HepG2 (cell line): Measurements from ENCODE around the gene SYNC. TPM values are rescaled to one million over a fixed set of nuclear protein-coding genes. Genes with fewer than 3 reads are reported as not detected.
A peak's percentile ranks its signal among the peaks of the same experiment; 100 is the strongest.

Experiments used
- DNMT3B ChIP-seq: conservative IDR thresholded peaks from 2 replicates; pipeline ENCODE4 v1.6.1; 2016; ENCODE audit warnings: missing biosample characterization, control low read depth
- ELF3 ChIP-seq: IDR thresholded peaks from 2 replicates; pipeline ENCODE4 v1.6.1; 2016; ENCODE audit warnings: missing genetic modification reagents, missing compliant biosample characterization
- ESRRA ChIP-seq: sonication (generic); formaldehyde crosslinking; IDR thresholded peaks from 2 replicates; pipeline ENCODE4 v1.5.1; 2020; ENCODE audit warnings: mild to moderate bottlenecking, low read depth, missing genetic modification reagents
- GATAD1 ChIP-seq: IDR thresholded peaks from 2 replicates; pipeline ENCODE4 v1.6.1; 2016; ENCODE audit warnings: missing genetic modification reagents, missing compliant biosample characterization
- JUNB ChIP-seq: sonication (generic); formaldehyde crosslinking; IDR thresholded peaks from 2 replicates; pipeline ENCODE4 v1.8.0; 2022; ENCODE audit warnings: missing genetic modification reagents, mild to moderate bottlenecking, borderline replicate concordance
- LCORL ChIP-seq, 2 experiments: fragments of 450-650 bp in 1 of 2; sonication (generic) in 1 of 2; formaldehyde crosslinking in 1 of 2; IDR thresholded peaks; 2 replicates each; pipeline versions ENCODE4 v1.5.0 to v1.6.1; 2017 to 2020; ENCODE audit warnings: antibody characterized with exemption in 1 of 2, missing genetic modification reagents in 1 of 2
- MED8 ChIP-seq: sonication (generic); formaldehyde crosslinking; IDR thresholded peaks from 2 replicates; pipeline ENCODE4 v1.8.1; 2023; ENCODE audit warnings: mild to moderate bottlenecking, missing genetic modification reagents; ENCODE audit not compliant: insufficient replicate concordance
- NCOA2 ChIP-seq: sonication (generic); formaldehyde crosslinking; IDR thresholded peaks from 2 replicates; pipeline ENCODE4 v1.8.0; 2022; ENCODE audit warnings: inconsistent platforms
- RAD51 ChIP-seq: fragments of 450-650 bp; IDR thresholded peaks from 2 replicates; pipeline ENCODE4 v1.6.1; 2016; ENCODE audit warnings: borderline replicate concordance
- RBFOX2 ChIP-seq: fragments of 200-400 bp; formaldehyde crosslinking; IDR thresholded peaks from 2 replicates; pipeline ENCODE4 v1.6.1; 2017; ENCODE audit warnings: low read depth, mild to moderate bottlenecking, low read length
- REL ChIP-seq: sonication (generic); formaldehyde crosslinking; conservative IDR thresholded peaks from 2 replicates; pipeline ENCODE4 v1.8.0; 2022; ENCODE audit warnings: mild to moderate bottlenecking, missing genetic modification reagents, moderate library complexity
- TBX3 ChIP-seq: fragments of 450-650 bp; IDR thresholded peaks from 2 replicates; pipeline ENCODE4 v1.6.1; 2017; ENCODE audit warnings: antibody characterized with exemption, mild to moderate bottlenecking, inconsistent platforms, borderline replicate concordance
- WIZ ChIP-seq: sonication (generic); formaldehyde crosslinking; IDR thresholded peaks from 2 replicates; pipeline ENCODE4 v1.5.1; 2020; ENCODE audit warnings: mild to moderate bottlenecking, missing genetic modification reagents
- ZNF138 ChIP-seq: sonication (generic); formaldehyde crosslinking; IDR thresholded peaks from 2 replicates; pipeline ENCODE4 v1.5.0; 2020; ENCODE audit warnings: mild to moderate bottlenecking, low read depth, missing genetic modification reagents
- ZNF234 ChIP-seq: sonication (generic); formaldehyde crosslinking; conservative IDR thresholded peaks from 2 replicates; pipeline ENCODE4 v1.5.1; 2020; ENCODE audit warnings: mild to moderate bottlenecking, missing genetic modification reagents
- ZNF235 ChIP-seq: sonication (generic); formaldehyde crosslinking; IDR thresholded peaks from 2 replicates; pipeline ENCODE4 v1.8.1; 2023; ENCODE audit warnings: mild to moderate bottlenecking, missing genetic modification reagents, borderline replicate concordance
- ZNF3 ChIP-seq: IDR thresholded peaks from 2 replicates; pipeline ENCODE4 v1.7.0; 2017; ENCODE audit warnings: inconsistent platforms
- ZNF34 ChIP-seq: sonication (generic); formaldehyde crosslinking; IDR thresholded peaks from 2 replicates; pipeline ENCODE4 v1.4.0; 2020; ENCODE audit warnings: mild to moderate bottlenecking, missing genetic modification reagents, borderline replicate concordance
- ZNF549 ChIP-seq: sonication (generic); formaldehyde crosslinking; IDR thresholded peaks from 2 replicates; pipeline ENCODE4 v1.5.0; 2020; ENCODE audit warnings: missing genetic modification reagents
- ZNF563 ChIP-seq: sonication (generic); formaldehyde crosslinking; IDR thresholded peaks from 2 replicates; pipeline ENCODE4 v1.8.0; 2022; ENCODE audit warnings: mild to moderate bottlenecking, moderate library complexity, missing genetic modification reagents
- ZNF775 ChIP-seq: sonication (generic); formaldehyde crosslinking; IDR thresholded peaks from 2 replicates; pipeline ENCODE4 v1.4.0; 2020; ENCODE audit warnings: missing genetic modification reagents, mild to moderate bottlenecking, moderate library complexity, borderline replicate concordance
- polyA plus RNA-seq, 8 experiments: library from polyadenylated mRNA; depleted of rRNA in 3 of 8; stranded (reverse) in 7 of 8; unstranded in 1 of 8; fragments of >200 nt; fragmentation: Illumina TruSeq in 4 of 8; extraction: Trizol in 4 of 8; gene quantifications; 2 replicates each; pipeline versions ENCODE4 v1.2.1 to v1.2.3, GENCODE V29; 2011 to 2016; ENCODE audit warnings: low read depth in 4 of 8, missing spikeins in 1 of 8, mixed read lengths in 1 of 8; ENCODE audit not compliant: insufficient read depth in 1 of 8
- total RNA-seq, 5 experiments: library from RNA; depleted of rRNA; stranded (reverse); fragments of >200 nt; fragmentation: Illumina TruSeq; extraction: Trizol; gene quantifications; 2 replicates each; pipeline ENCODE4 v1.2.3, GENCODE V29; 2016; ENCODE audit warnings: low read depth in 1 of 5
- TF ChIP-seq, protein P1 (sequence below): sonication (generic); formaldehyde crosslinking; IDR thresholded peaks from 2 replicates; pipeline ENCODE4 v1.5.1; 2020; ENCODE audit warnings: missing genetic modification reagents, mild to moderate bottlenecking, borderline replicate concordance
- TF ChIP-seq, protein P2 (sequence below): sonication (generic); formaldehyde crosslinking; IDR thresholded peaks from 2 replicates; pipeline ENCODE4 v1.4.0; 2020; ENCODE audit warnings: missing genetic modification reagents
- TF ChIP-seq, protein P3 (sequence below): sonication (generic); formaldehyde crosslinking; IDR thresholded peaks from 2 replicates; pipeline ENCODE4 v1.8.0; 2022; ENCODE audit warnings: mild to moderate bottlenecking, missing genetic modification reagents, moderate library complexity
- TF ChIP-seq, protein P4 (sequence below): sonication (generic); formaldehyde crosslinking; IDR thresholded peaks from 2 replicates; pipeline ENCODE4 v1.5.1; 2020; ENCODE audit warnings: mild to moderate bottlenecking, moderate library complexity, missing genetic modification reagents

The SYNC gene
- total and polyA plus RNA-seq, 2 of the 13 experiments (the other 11 are each of a cell fraction or from before 2014, with no cell fraction given), result 2.4 to 5.4 TPM

DNA sequence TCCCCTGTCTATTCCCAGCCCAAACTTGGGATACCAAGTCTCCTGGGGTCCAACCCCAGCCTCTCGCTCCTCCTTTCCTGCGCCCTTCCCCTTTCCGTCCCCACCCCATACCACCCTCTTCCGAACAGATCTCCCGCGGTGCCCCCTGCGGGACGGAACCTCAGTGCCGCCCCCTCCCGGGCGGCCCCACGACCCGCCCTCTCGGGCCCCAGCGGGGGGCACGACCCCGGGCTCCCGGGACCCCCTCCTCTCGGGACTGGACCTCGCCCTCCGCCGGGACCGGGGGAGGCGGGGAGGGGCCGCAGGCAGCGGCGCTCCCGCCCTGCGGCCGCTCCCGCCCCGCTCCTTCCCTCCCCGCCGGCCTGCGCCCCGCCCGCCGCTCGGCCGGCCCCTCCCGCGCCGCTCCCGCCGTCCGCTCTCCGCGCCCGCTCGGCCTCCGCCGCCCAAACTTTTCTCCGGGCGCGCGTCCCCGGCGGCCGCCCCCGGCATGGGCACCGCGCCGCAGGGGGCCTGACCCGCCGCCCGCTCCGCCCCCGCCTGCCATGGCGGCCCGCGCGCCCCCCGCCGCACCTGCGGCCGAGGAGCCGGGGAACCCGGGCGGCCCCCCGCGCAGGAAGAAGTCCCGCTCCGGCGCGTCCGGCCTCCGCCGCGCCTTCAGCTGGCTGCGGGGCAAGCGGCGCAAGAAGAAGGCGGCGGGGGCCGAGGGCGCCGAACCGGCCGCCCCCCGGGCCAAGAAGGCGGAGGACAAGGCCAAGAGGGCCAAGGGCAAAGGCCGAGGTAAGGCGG is 39.0 kb upstream of the SYNC start (continued):
- TF ChIP-seq, protein P1, sequence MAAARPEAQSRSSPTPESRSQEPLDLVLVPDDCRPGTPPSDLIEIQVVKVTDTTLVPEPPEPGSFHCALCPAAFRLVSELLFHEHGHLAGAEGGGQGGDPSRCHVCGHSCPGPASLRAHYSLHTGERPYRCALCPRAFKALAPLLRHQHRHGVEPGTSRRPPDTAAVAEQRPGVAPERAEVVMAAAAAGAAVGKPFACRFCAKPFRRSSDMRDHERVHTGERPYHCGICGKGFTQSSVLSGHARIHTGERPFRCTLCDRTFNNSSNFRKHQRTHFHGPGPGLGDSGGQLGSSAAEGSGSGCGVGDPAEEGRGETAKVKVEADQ, result no peak
- TF ChIP-seq JUNB (CRISPR knock-in tag) (no peak), ZNF775 (CRISPR knock-in tag) (no peak), LCORL (IDR thresholded peaks at IDR 0.05) (no peak), LCORL (CRISPR knock-in tag; IDR thresholded peaks at IDR 0.05) (peak; percentile 56), ZNF34 (CRISPR knock-in tag) (no peak), GATAD1 (CRISPR knock-in tag) (no peak), ZNF138 (no peak), NCOA2 (CRISPR knock-in tag) (no peak), REL (CRISPR knock-in tag) (no peak), ZNF235 (no peak), MED8 (CRISPR knock-in tag) (no peak), TBX3 (no peak), DNMT3B (CRISPR knock-in tag) (no peak), RBFOX2 (peak; percentile 57), WIZ (no peak), ZNF3 (no peak), ESRRA (no peak), RAD51 (no peak), ZNF234 (CRISPR knock-in tag) (no peak), ZNF563 (CRISPR knock-in tag) (peak; percentile 13; the same call in 1 of the 2 replicates), ELF3 (CRISPR knock-in tag) (0 out of 2 replicates have a peak, but pooled peaks have one; percentile 26), ZNF549 (CRISPR knock-in tag) (no peak)
- TF ChIP-seq, protein P2, sequence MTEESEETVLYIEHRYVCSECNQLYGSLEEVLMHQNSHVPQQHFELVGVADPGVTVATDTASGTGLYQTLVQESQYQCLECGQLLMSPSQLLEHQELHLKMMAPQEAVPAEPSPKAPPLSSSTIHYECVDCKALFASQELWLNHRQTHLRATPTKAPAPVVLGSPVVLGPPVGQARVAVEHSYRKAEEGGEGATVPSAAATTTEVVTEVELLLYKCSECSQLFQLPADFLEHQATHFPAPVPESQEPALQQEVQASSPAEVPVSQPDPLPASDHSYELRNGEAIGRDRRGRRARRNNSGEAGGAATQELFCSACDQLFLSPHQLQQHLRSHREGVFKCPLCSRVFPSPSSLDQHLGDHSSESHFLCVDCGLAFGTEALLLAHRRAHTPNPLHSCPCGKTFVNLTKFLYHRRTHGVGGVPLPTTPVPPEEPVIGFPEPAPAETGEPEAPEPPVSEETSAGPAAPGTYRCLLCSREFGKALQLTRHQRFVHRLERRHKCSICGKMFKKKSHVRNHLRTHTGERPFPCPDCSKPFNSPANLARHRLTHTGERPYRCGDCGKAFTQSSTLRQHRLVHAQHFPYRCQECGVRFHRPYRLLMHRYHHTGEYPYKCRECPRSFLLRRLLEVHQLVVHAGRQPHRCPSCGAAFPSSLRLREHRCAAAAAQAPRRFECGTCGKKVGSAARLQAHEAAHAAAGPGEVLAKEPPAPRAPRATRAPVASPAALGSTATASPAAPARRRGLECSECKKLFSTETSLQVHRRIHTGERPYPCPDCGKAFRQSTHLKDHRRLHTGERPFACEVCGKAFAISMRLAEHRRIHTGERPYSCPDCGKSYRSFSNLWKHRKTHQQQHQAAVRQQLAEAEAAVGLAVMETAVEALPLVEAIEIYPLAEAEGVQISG (CRISPR knock-in tag), result no peak; the same call in 1 of the 2 replicates
- TF ChIP-seq, protein P3, sequence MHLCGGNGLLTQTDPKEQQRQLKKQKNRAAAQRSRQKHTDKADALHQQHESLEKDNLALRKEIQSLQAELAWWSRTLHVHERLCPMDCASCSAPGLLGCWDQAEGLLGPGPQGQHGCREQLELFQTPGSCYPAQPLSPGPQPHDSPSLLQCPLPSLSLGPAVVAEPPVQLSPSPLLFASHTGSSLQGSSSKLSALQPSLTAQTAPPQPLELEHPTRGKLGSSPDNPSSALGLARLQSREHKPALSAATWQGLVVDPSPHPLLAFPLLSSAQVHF (CRISPR knock-in tag), result no peak
- TF ChIP-seq, protein P4, sequence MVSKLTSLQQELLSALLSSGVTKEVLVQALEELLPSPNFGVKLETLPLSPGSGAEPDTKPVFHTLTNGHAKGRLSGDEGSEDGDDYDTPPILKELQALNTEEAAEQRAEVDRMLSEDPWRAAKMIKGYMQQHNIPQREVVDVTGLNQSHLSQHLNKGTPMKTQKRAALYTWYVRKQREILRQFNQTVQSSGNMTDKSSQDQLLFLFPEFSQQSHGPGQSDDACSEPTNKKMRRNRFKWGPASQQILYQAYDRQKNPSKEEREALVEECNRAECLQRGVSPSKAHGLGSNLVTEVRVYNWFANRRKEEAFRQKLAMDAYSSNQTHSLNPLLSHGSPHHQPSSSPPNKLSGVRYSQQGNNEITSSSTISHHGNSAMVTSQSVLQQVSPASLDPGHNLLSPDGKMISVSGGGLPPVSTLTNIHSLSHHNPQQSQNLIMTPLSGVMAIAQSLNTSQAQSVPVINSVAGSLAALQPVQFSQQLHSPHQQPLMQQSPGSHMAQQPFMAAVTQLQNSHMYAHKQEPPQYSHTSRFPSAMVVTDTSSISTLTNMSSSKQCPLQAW (CRISPR knock-in tag), result no peak
